H1 (cell line): ENCODE measurements around the gene IFNE. TPM values are rescaled to one million over a fixed set of nuclear protein-coding genes. Genes with fewer than 3 reads are reported as not detected.

Experiments used
- CTCF ChIA-PET: fragments of 300-600 bp; sonication (Branson Sonifier 250); formaldehyde crosslinking; loops from one replicate; lab custom pipeline; 2021; ENCODE audit not compliant: partially characterized antibody; lab: Charles Lee
- POLR2A ChIA-PET: fragments of 300-600 bp; sonication (Branson Sonifier 250); formaldehyde crosslinking; loops from one replicate; lab custom pipeline; 2021; ENCODE audit warnings: inconsistent platforms; ENCODE audit not compliant: partially characterized antibody; lab: Charles Lee
- DNase-seq, 2 experiments: peaks; one replicate each; pipeline versions ENCODE4 v3.0.0 to v3.0.0-alpha.2; 2010 to 2022; ENCODE audit warnings: low spot score in 2 of 2, low read depth in 1 of 2, mixed read lengths in 1 of 2
- FAIRE-seq: peaks from 2 replicates; lab custom pipeline; 2011; peaks lifted over from hg19 to GRCh38; lab: Jason Lieb, UNC
- H2AFZ ChIP-seq: 2 replicates; pipeline ENCODE4 v1.8.1; 2012; ENCODE audit warnings: low read length, inconsistent platforms
- H2AK5ac ChIP-seq: 2 replicates; pipeline ENCODE4 v1.6.1; 2013; ENCODE audit warnings: low read depth, low read length
- H2BK120ac ChIP-seq: replicated peaks from 2 replicates; pipeline ENCODE3; 2013; ENCODE audit warnings: low read depth, low read length, inconsistent platforms
- H2BK12ac ChIP-seq: 2 replicates; pipeline ENCODE4 v1.6.1; 2013; ENCODE audit warnings: low read depth, low read length
- H2BK15ac ChIP-seq: 2 replicates; pipeline ENCODE4 v1.6.1; 2013; ENCODE audit warnings: low read length
- H2BK20ac ChIP-seq: 2 replicates; pipeline ENCODE4 v1.6.1; 2013; ENCODE audit warnings: low read length
- H2BK5ac ChIP-seq: 2 replicates; pipeline ENCODE4 v1.6.1; 2013; ENCODE audit warnings: low read depth, low read length
- H3K14ac ChIP-seq: 2 replicates; pipeline ENCODE4 v1.6.1; 2013; ENCODE audit warnings: inconsistent platforms; ENCODE audit not compliant: insufficient read length
- H3K18ac ChIP-seq: 2 replicates; pipeline ENCODE4 v1.6.1; 2013; ENCODE audit warnings: low read length; ENCODE audit errors: extremely low read depth
- H3K23ac ChIP-seq: 2 replicates; pipeline ENCODE4 v1.6.1; 2013; ENCODE audit warnings: inconsistent platforms; ENCODE audit not compliant: insufficient read length
- H3K23me2 ChIP-seq: 2 replicates; pipeline ENCODE4 v1.6.1; 2013; ENCODE audit warnings: low read depth, low read length
- H3K27ac ChIP-seq: 2 replicates; pipeline ENCODE4 v1.6.1; 2011; ENCODE audit warnings: low read depth, low read length, inconsistent platforms
- H3K27me3 ChIP-seq, 4 experiments: replicated peaks in 1 of 4; 1 replicate in 1 of 4; 2 replicates in 3 of 4; pipeline versions ENCODE4 v1.6.1 to v1.8.1; 2011 to 2013; ENCODE audit warnings: low read length in 3 of 4, mild to moderate bottlenecking in 3 of 4, inconsistent platforms in 2 of 4, mixed read lengths in 2 of 4, moderate library complexity in 1 of 4; ENCODE audit not compliant: control insufficient read depth in 3 of 4, insufficient read depth in 3 of 4; ENCODE audit errors: extremely low read depth in 1 of 4
- H3K36me3 ChIP-seq, 4 experiments: 2 replicates each; pipeline versions ENCODE4 v1.6.1 to v1.8.1; 2011 to 2013; ENCODE audit warnings: mild to moderate bottlenecking in 4 of 4, low read length in 3 of 4, moderate library complexity in 2 of 4, control low read depth in 1 of 4, inconsistent platforms in 1 of 4; ENCODE audit not compliant: insufficient read depth in 4 of 4, control insufficient read depth in 2 of 4
- H3K4ac ChIP-seq: replicated peaks from 2 replicates; pipeline ENCODE3; 2013; ENCODE audit warnings: low read length, low read depth, mixed read lengths, inconsistent platforms; ENCODE audit not compliant: insufficient read length
- H3K4me1 ChIP-seq, 4 experiments: replicated peaks in 1 of 4; 1 replicate in 1 of 4; 2 replicates in 3 of 4; pipeline versions ENCODE4 v1.6.1 to v1.8.1; 2011 to 2013; ENCODE audit warnings: low read length in 3 of 4, inconsistent platforms in 2 of 4, mixed read lengths in 1 of 4; ENCODE audit not compliant: insufficient read depth in 4 of 4, control insufficient read depth in 3 of 4
- H3K4me2 ChIP-seq, 2 experiments: 2 replicates each; pipeline versions ENCODE4 v1.6.1 to v1.8.1; 2011 to 2013; ENCODE audit warnings: low read depth in 2 of 2, low read length in 2 of 2, control low read depth in 1 of 2, inconsistent platforms in 1 of 2, mild to moderate bottlenecking in 1 of 2; ENCODE audit not compliant: insufficient read depth in 1 of 2
- H3K4me3 ChIP-seq, 4 experiments: fragments of 200-600, 300-600 bp in 1 of 4; sonication (generic), shearing (Covaris generic), sonication (Bioruptor Twin) in 1 of 4; 2 replicates each; pipeline versions ENCODE4 v1.5.1 to v1.8.1; 2011 to 2016; ENCODE audit warnings: low read length in 4 of 4, low read depth in 3 of 4, control low read depth in 2 of 4, inconsistent platforms in 2 of 4, mild to moderate bottlenecking in 2 of 4, mixed read lengths in 1 of 4, moderate library complexity in 1 of 4; ENCODE audit not compliant: insufficient read depth in 2 of 4; ENCODE audit errors: extremely low read depth in 1 of 4
- H3K56ac ChIP-seq: replicated peaks from 2 replicates; pipeline ENCODE3; 2013; ENCODE audit warnings: low read depth, mild to moderate bottlenecking, mixed read lengths, low read length, inconsistent platforms; ENCODE audit not compliant: insufficient read length
- H3K79me1 ChIP-seq: 2 replicates; pipeline ENCODE4 v1.6.1; 2013; ENCODE audit warnings: low read depth, low read length, control low read depth
- H3K79me2 ChIP-seq, 2 experiments: 2 replicates each; pipeline versions ENCODE4 v1.6.1 to v1.8.1; 2012 to 2013; ENCODE audit warnings: low read length in 2 of 2, mild to moderate bottlenecking in 2 of 2, inconsistent platforms in 1 of 2; ENCODE audit not compliant: insufficient read depth in 2 of 2, control insufficient read depth in 1 of 2
- H3K9ac ChIP-seq, 4 experiments: replicated peaks in 1 of 4; 1 replicate in 1 of 4; 2 replicates in 3 of 4; pipeline versions ENCODE4 v1.6.1 to v1.8.1; 2011 to 2013; ENCODE audit warnings: low read depth in 3 of 4, low read length in 3 of 4, control low read depth in 2 of 4, mild to moderate bottlenecking in 2 of 4, moderate library complexity in 2 of 4, inconsistent platforms in 1 of 4; ENCODE audit errors: extremely low read depth in 1 of 4
- H3K9me3 ChIP-seq, 2 experiments: 2 replicates each; pipeline versions ENCODE4 v1.6.1 to v1.8.1; 2012 to 2013; ENCODE audit warnings: mild to moderate bottlenecking in 2 of 2, moderate library complexity in 2 of 2, control low read depth in 1 of 2, inconsistent platforms in 1 of 2, low read depth in 1 of 2, low read length in 1 of 2, mixed read lengths in 1 of 2; ENCODE audit not compliant: insufficient read depth in 2 of 2
- H4K20me1 ChIP-seq, 2 experiments: replicated peaks in 1 of 2; 2 replicates each; pipeline versions ENCODE3 to v1.8.1; 2011 to 2013; ENCODE audit warnings: inconsistent platforms in 2 of 2, low read length in 2 of 2, mild to moderate bottlenecking in 1 of 2; ENCODE audit not compliant: insufficient read depth in 2 of 2, control insufficient read depth in 1 of 2
- H4K5ac ChIP-seq: 2 replicates; pipeline ENCODE4 v1.6.1; 2013; ENCODE audit warnings: low read length, low read depth, mixed read lengths, inconsistent platforms; ENCODE audit not compliant: insufficient read length
- H4K8ac ChIP-seq: 2 replicates; pipeline ENCODE4 v1.8.0; 2013; ENCODE audit warnings: mild to moderate bottlenecking, moderate library complexity, low read length, inconsistent platforms; ENCODE audit not compliant: insufficient read depth; ENCODE audit errors: extremely low read depth
- H4K91ac ChIP-seq: replicated peaks from 2 replicates; pipeline ENCODE3; 2013; ENCODE audit warnings: low read length, mixed read lengths, inconsistent platforms; ENCODE audit not compliant: insufficient read length
- BCL11A ChIP-seq, 2 experiments: IDR thresholded peaks; one replicate each; pipeline ENCODE4 v1.6.1; 2011; ENCODE audit warnings: low read depth in 2 of 2, low read length in 2 of 2, mild to moderate bottlenecking in 2 of 2
- CHD1 ChIP-seq: IDR thresholded peaks from 2 replicates; pipeline ENCODE4 v1.6.1; 2012; ENCODE audit warnings: low read depth, low read length, improper control_type of control experiment
- NRF1 ChIP-seq: IDR thresholded peaks from 2 replicates; pipeline ENCODE4 v1.6.1; 2011; ENCODE audit warnings: mild to moderate bottlenecking, low read depth, low read length, improper control_type of control experiment
- WGBS, 2 experiments: shearing (Covaris generic) in 1 of 2; methylation state at CpG; one replicate each; pipeline versions ENCODE4 v1.1.6 to v1.1.7; 2013 to 2015; ENCODE audit warnings: low lambda C conversion rate in 2 of 2, mixed read lengths in 2 of 2, inconsistent platforms in 1 of 2, low coverage in 1 of 2, missing lambda C conversion rate in 1 of 2; ENCODE audit not compliant: insufficient replicate concordance in 2 of 2, insufficient coverage in 1 of 2, insufficient read length in 1 of 2; ENCODE audit errors: extremely low coverage in 1 of 2, missing lambda C conversion rate in 1 of 2; 5-methylcytosine and 5-hydroxymethylcytosine counted together
- polyA plus RNA-seq, 7 experiments: library from polyadenylated mRNA; depleted of rRNA in 3 of 7; stranded (reverse) in 5 of 7; unstranded in 2 of 7; fragments of >200 nt in 5 of 7; fragments of 200-250 nt in 2 of 7; gene quantifications; 1 replicate in 5 of 7; 2 replicates in 1 of 7; 4 replicates in 1 of 7; pipeline versions ENCODE4 v1.2.1 to v1.2.3, GENCODE V29; 2011 to 2013; ENCODE audit warnings: missing spikeins in 2 of 7, mixed read lengths in 2 of 7
- total RNA-seq: library from RNA; stranded (reverse); fragmentation: NEBNext Ultra II Directional; extraction: Animal tissue kit (Norgen Biotek cat#: 25700); gene quantifications from 2 replicates; pipeline ENCODE4 v1.2.1, GENCODE V29; 2021

The IFNE gene
- total and polyA plus RNA-seq, 2 of the 8 experiments (the other 6 are each of a cell fraction or from before 2014, with no cell fraction given), result 0.08 TPM; not detected in 1

- H3K4me1 ChIP-seq, result no peaks in the 10 kb centered on the region
- no peak overlapping the region for H2BK5ac ChIP-seq
- H2BK12ac ChIP-seq, result no peak overlapping the region
- no peak overlapping the region for H4K8ac ChIP-seq
- ChIA-PET POLR2A (no interaction called here), CTCF (interaction anchor here (0.8 kb wide), 1 partner anchor 184 kb away, joined by 4 read pairs; no protein-coding TSS in a partner anchor)
- no peak overlapping the region for H3K4me3 ChIP-seq
- H2AFZ ChIP-seq, result no peak overlapping the region
- no peaks in the 10 kb centered on the region for H3K79me2 ChIP-seq
- no peak overlapping the region for H3K9ac ChIP-seq
- no peak overlapping the region for H3K23ac ChIP-seq
- H2BK15ac ChIP-seq, result no peak overlapping the region
- H3K56ac ChIP-seq, result no peak overlapping the region
- H3K14ac ChIP-seq, result no peak overlapping the region
- no peak for FAIRE-seq
- H4K20me1 ChIP-seq, result no peaks in the 10 kb centered on the region
- peaks cover 0 to 8% of the 10 kb centered on the region in 2 experiments; a peak in 3 of 4 replicates for H3K9me3 ChIP-seq
- H4K5ac ChIP-seq, result no peak overlapping the region
- DNase-seq, result no peak
- H2AK5ac ChIP-seq, result no peak overlapping the region
- H3K4me2 ChIP-seq, result no peak overlapping the region
- no peak overlapping the region for H4K91ac ChIP-seq
- 98% methylated on average over 5 of the region's 5 CpGs; no CpG with 5 or more reads in 1 of the 2 experiments for WGBS, 2 experiments
- H3K4ac ChIP-seq, result no peak overlapping the region
- no peak overlapping the region for H2BK20ac ChIP-seq
- no peaks in the 10 kb centered on the region; a peak in 3 of 8 replicates for H3K36me3 ChIP-seq
- H2BK120ac ChIP-seq, result no peak overlapping the region
- H3K23me2 ChIP-seq, result no peaks in the 10 kb centered on the region
- TF ChIP-seq CHD1, result no peak
- TF ChIP-seq BCL11A (IDR thresholded peaks at IDR 0.05; ENCODE audit: low read depth in 2 of 2, low read length in 2 of 2), result no peak
- TF ChIP-seq NRF1, result no peak
- H3K79me1 ChIP-seq, result no peaks in the 10 kb centered on the region
- no peaks in the 10 kb centered on the region for H3K27me3 ChIP-seq
- no peak overlapping the region for H3K18ac ChIP-seq
- H3K27ac ChIP-seq, result no peak overlapping the region
Measured at GRCh38 chr9:21525174-21525573, 43.1 kb upstream of the IFNE start.
